Fibroblast of the conjunctiva (primary cell): ENCODE data around the gene FCHSD2.

Experiments
- DNase-seq: peaks from one replicate; pipeline ENCODE4 v3.0.0-alpha.2; 2010; ENCODE audit warnings: low read depth

The FCHSD2 gene

GRCh38 chr11:73172992-73173656 lies 31.0 kb upstream of the FCHSD2 start:
- DNase-seq: no peak

GRCh38 chr11:73171436-73172161 lies 29.5 kb upstream of the FCHSD2 start:
- no peak for DNase-seq

- DNase-seq: no peak
Measured at GRCh38 chr11:73170140-73170539, 28.0 kb upstream of the FCHSD2 start.

- no peak for DNase-seq
Measured at GRCh38 chr11:73168925-73169579, 26.9 kb upstream of the FCHSD2 start.

- no peak for DNase-seq
Measured at GRCh38 chr11:73167363-73167954, 25.3 kb upstream of the FCHSD2 start.

GRCh38 chr11:73164803-73165540 lies 22.9 kb upstream of the FCHSD2 start:
- no peak for DNase-seq

- DNase-seq: no peak
Measured at GRCh38 chr11:73163638-73164174, 21.6 kb upstream of the FCHSD2 start.

GRCh38 chr11:73162196-73162740 lies 20.1 kb upstream of the FCHSD2 start:
- DNase-seq: no peak

- DNase-seq: no peak
Measured at GRCh38 chr11:73160005-73160760, 18.1 kb upstream of the FCHSD2 start.

GRCh38 chr11:73159297-73159696 lies 17.2 kb upstream of the FCHSD2 start:
- no peak for DNase-seq

GRCh38 chr11:73158356-73159051 lies 16.4 kb upstream of the FCHSD2 start:
- DNase-seq: no peak

- no peak for DNase-seq
Measured at GRCh38 chr11:73157101-73158010, 15.2 kb upstream of the FCHSD2 start.

GRCh38 chr11:73156686-73157085 lies 14.6 kb upstream of the FCHSD2 start:
- DNase-seq: no peak

GRCh38 chr11:73156114-73156513 lies 14.0 kb upstream of the FCHSD2 start:
- DNase-seq: no peak

GRCh38 chr11:73155102-73155501 lies 13.0 kb upstream of the FCHSD2 start:
- no peak for DNase-seq

- DNase-seq: no peak
Measured at GRCh38 chr11:73154178-73154577, 12.1 kb upstream of the FCHSD2 start.

GRCh38 chr11:73152861-73153483 lies 10.9 kb upstream of the FCHSD2 start:
- DNase-seq: no peak

- no peak for DNase-seq
Measured at GRCh38 chr11:73152086-73152853, 10.2 kb upstream of the FCHSD2 start.
